ENCODE measurements around the gene SNX25. TPM values are rescaled to one million over a fixed set of nuclear protein-coding genes. Genes with fewer than 3 reads are reported as not detected.

The SNX25 gene
- total RNA-seq, 3 donors from 2014 or later (not counting 1 experiment from before 2014, with no cell fraction given): 15.5 to 18.0 (median 16.6) TPM

DNA sequence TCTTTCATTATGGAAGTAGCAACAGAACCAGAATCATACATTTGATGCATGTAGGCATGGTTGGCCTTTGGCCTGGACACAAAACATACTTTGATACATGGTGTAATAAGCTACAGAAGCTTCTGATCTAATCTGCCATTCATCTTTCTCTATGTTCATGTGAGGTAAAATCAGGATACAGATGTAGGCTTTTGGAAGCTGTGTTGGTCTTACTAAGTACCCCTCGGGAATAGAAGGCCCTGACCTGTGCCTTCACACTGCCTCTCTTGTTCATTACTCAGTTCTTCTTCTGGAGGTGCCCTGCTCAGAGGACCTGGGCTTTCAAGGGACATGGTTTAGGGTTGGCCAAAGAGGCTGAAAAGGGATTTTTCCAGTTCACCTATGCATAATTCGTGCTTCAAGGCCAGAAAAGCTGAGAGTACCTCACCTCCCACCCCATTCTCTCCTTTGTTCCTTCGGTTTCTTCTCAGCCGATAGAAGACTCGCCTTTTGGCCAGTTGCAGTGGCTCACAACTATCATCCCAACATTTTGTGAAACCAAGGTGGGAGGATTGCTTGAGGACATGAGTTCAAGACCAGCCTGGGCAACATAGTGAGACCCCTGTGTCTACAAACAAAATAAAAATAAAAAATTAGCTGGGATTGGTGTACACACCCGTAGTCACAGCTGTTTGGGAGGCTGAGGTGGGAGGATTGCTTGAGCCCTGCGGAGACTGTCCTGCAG, 25.9 kb downstream of the SNX25 start:
- Histone ChIP-seq H3K27me3 (ENCODE audit: control insufficient read depth, insufficient read depth, low read length) (no peaks in the 10 kb centered on the region), H3K27ac (ENCODE audit: low read length) (no peak overlapping the region), H3K36me3 (ENCODE audit: control insufficient read depth, insufficient read depth, low read length) (no peaks in the 10 kb centered on the region), H3K4me1 (ENCODE audit: control insufficient read depth, insufficient read depth, low read length) (no peaks in the 10 kb centered on the region), H3K9me3 (ENCODE audit: control insufficient read depth, insufficient read depth, low read length) (no peaks in the 10 kb centered on the region), H3K4me3 (ENCODE audit: low read length) (no peak overlapping the region)
- 88% methylated on average over 7 of the region's 7 CpGs for WGBS (ENCODE audit: insufficient coverage)
- H3K4me3 Mint-ChIP-seq: no peak overlapping the region
- intact Hi-C loops (cut with micrococcal nuclease): no loop called here
- no peak overlapping the region for H3K27ac Mint-ChIP-seq
- peaks cover 0 to 13% of the 10 kb centered on the region in 2 donors for H3K4me1 Mint-ChIP-seq
- DNase-seq (no peak), ATAC-seq (no peak)
- no peaks in the 10 kb centered on the region for H3K27me3 Mint-ChIP-seq (ENCODE audit: low read depth in 2 of 2)
- TF ChIP-seq, protein P1, sequence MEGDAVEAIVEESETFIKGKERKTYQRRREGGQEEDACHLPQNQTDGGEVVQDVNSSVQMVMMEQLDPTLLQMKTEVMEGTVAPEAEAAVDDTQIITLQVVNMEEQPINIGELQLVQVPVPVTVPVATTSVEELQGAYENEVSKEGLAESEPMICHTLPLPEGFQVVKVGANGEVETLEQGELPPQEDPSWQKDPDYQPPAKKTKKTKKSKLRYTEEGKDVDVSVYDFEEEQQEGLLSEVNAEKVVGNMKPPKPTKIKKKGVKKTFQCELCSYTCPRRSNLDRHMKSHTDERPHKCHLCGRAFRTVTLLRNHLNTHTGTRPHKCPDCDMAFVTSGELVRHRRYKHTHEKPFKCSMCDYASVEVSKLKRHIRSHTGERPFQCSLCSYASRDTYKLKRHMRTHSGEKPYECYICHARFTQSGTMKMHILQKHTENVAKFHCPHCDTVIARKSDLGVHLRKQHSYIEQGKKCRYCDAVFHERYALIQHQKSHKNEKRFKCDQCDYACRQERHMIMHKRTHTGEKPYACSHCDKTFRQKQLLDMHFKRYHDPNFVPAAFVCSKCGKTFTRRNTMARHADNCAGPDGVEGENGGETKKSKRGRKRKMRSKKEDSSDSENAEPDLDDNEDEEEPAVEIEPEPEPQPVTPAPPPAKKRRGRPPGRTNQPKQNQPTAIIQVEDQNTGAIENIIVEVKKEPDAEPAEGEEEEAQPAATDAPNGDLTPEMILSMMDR (IDR thresholded peaks at IDR 0.05): no peak
- H3K36me3 Mint-ChIP-seq: no peaks in the 10 kb centered on the region
- H3K9me3 Mint-ChIP-seq: no peaks in the 10 kb centered on the region

DNA sequence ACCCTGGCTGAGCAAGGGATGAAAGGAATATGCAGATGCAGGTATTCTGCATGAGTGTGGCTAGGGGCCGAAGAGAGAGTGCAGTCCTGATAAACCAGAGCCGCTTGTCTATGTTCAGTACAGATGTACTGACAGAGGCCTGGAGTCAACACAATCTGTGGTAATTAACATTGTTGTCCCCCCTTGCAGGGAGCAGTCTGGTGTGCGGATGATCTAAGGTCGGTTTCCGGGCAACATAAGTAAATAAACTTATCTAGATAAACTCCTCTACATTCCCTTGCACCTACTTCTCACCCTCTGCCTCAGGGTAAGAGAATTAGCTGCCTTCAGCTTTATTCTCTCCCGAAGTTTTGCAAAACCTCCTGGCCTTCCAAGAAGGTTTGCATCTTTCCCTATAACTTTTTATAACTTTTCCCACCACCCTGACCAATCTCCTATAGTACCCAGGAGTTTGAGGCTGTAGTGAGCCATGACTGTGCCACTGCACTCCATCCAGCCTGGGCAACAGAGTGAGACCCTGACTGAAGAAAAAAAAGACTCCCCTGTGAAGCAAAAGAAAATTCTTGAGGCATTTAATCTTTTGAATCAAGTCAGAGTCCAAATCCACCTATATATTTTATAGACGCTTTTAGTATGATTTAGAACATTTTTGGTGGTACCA, 26.6 kb downstream of the SNX25 start:
- no peak overlapping the region for H3K27ac ChIP-seq (ENCODE audit: low read length)
- no peaks in the 10 kb centered on the region for H3K36me3 ChIP-seq (ENCODE audit: control insufficient read depth, insufficient read depth, low read length)
- DNase-seq (no peak), ATAC-seq (no peak)
- Mint-ChIP-seq H3K9me3 (no peaks in the 10 kb centered on the region), H3K27me3 (ENCODE audit: low read depth in 2 of 2) (no peaks in the 10 kb centered on the region), H3K27ac (no peak overlapping the region), H3K4me1 (peaks cover 0 to 13% of the 10 kb centered on the region in 2 donors), H3K36me3 (no peaks in the 10 kb centered on the region), H3K4me3 (no peak overlapping the region)
- intact Hi-C loops (cut with micrococcal nuclease): no loop called here
- TF ChIP-seq, protein P1 (IDR thresholded peaks at IDR 0.05): no peak
- no peaks in the 10 kb centered on the region for H3K27me3 ChIP-seq (ENCODE audit: control insufficient read depth, insufficient read depth, low read length)
- no peaks in the 10 kb centered on the region for H3K9me3 ChIP-seq (ENCODE audit: control insufficient read depth, insufficient read depth, low read length)
- H3K4me1 ChIP-seq (ENCODE audit: control insufficient read depth, insufficient read depth, low read length): no peaks in the 10 kb centered on the region
- 98% methylated on average over 6 of the region's 7 CpGs for WGBS (ENCODE audit: insufficient coverage)
- H3K4me3 ChIP-seq (ENCODE audit: low read length): no peak overlapping the region

DNA sequence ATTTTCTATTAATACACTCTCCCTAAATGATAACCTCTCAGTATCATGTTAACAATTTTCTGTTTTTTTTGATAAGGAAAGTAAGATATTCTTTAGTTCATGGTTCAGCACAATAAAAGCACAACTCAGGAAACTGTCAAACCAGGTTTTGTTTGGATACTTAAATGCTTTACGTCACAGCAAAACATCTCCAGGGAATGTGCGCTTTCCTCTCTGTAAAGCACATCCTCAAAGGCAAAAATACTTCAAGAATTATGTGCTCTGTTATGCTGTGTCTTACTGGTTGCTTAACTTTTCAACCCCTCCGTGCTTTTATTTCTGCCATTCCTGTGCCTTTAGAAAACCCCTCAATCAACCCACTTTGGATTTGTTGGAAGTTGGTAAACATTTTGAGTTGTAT, 27.8 kb downstream of the SNX25 start:
- Mint-ChIP-seq H3K4me1 (peaks cover 0 to 13% of the 10 kb centered on the region in 2 donors), H3K9me3 (no peaks in the 10 kb centered on the region), H3K27ac (no peak overlapping the region), H3K27me3 (ENCODE audit: low read depth in 2 of 2) (no peaks in the 10 kb centered on the region), H3K4me3 (no peak overlapping the region), H3K36me3 (no peaks in the 10 kb centered on the region)
- H3K9me3 ChIP-seq (ENCODE audit: control insufficient read depth, insufficient read depth, low read length): no peaks in the 10 kb centered on the region
- TF ChIP-seq, protein P1 (IDR thresholded peaks at IDR 0.05): no peak
- no peak for ATAC-seq
- DNase-seq: no peak
- H3K36me3 ChIP-seq (ENCODE audit: control insufficient read depth, insufficient read depth, low read length): no peaks in the 10 kb centered on the region
- no peak overlapping the region for H3K4me3 ChIP-seq (ENCODE audit: low read length)
- 95% methylated on average over 3 of the region's 3 CpGs for WGBS (ENCODE audit: insufficient coverage)
- H3K27ac ChIP-seq (ENCODE audit: low read length): no peak overlapping the region
- intact Hi-C loops (cut with micrococcal nuclease): no loop called here
- H3K4me1 ChIP-seq (ENCODE audit: control insufficient read depth, insufficient read depth, low read length): no peaks in the 10 kb centered on the region
- no peaks in the 10 kb centered on the region for H3K27me3 ChIP-seq (ENCODE audit: control insufficient read depth, insufficient read depth, low read length)

Measured in natural killer cell (primary cell).